ENCODE data around the gene PYCR2.

DNA sequence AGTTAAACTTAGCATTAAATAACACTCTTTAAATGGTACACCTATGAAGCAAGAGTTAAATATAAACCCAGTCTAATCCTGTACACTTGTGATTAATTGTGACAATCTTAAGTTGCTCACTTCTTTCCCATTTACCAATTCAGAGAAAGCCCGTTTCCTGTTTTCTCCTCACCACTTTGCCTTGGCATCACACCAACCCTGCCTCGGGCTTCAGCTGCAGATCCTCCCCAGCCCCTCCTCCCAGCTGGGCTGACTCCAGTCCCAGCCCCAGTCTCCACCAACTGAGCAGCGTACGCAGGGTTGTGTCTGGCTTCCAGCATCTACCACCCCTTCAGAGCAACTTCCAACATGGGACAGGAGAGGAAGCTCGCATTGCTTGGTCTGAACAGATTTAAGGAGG, 4.1 kb downstream of the PYCR2 start:
- TF ChIP-seq TAF1 (IDR thresholded peaks at IDR 0.05; ENCODE audit: low read depth) (no peak), RAD21 (conservative IDR thresholded peaks at IDR 0.05) (no peak)
- TF ChIP-seq, protein P1, sequence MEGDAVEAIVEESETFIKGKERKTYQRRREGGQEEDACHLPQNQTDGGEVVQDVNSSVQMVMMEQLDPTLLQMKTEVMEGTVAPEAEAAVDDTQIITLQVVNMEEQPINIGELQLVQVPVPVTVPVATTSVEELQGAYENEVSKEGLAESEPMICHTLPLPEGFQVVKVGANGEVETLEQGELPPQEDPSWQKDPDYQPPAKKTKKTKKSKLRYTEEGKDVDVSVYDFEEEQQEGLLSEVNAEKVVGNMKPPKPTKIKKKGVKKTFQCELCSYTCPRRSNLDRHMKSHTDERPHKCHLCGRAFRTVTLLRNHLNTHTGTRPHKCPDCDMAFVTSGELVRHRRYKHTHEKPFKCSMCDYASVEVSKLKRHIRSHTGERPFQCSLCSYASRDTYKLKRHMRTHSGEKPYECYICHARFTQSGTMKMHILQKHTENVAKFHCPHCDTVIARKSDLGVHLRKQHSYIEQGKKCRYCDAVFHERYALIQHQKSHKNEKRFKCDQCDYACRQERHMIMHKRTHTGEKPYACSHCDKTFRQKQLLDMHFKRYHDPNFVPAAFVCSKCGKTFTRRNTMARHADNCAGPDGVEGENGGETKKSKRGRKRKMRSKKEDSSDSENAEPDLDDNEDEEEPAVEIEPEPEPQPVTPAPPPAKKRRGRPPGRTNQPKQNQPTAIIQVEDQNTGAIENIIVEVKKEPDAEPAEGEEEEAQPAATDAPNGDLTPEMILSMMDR (IDR thresholded peaks at IDR 0.05; ENCODE audit: poor library complexity, severe bottlenecking), result no peak

Measured in neural cell (in vitro differentiated cells).